ENCODE measurements around the gene ETAA1.

The ETAA1 gene

GRCh38 chr2:67455219-67456142 lies 58.3 kb downstream of the ETAA1 start:
- no peaks in the 10 kb centered on the region for H3K4me1 ChIP-seq
- no peak overlapping the region for H3K4me3 ChIP-seq (ENCODE audit: low read depth, low read length)

GRCh38 chr2:67456428-67456827 lies 59.3 kb downstream of the ETAA1 start:
- Histone ChIP-seq H3K36me3 (ENCODE audit: control insufficient read depth, insufficient read depth, low read length) (no peaks in the 10 kb centered on the region), H3K9ac (no peak overlapping the region), H3K4me1 (no peaks in the 10 kb centered on the region), H3K4me3 (ENCODE audit: low read depth, low read length) (no peak overlapping the region), H3K4me2 (ENCODE audit: low read length) (no peak overlapping the region), H3K79me2 (no peaks in the 10 kb centered on the region), H3K27me3 (ENCODE audit: control insufficient read depth, insufficient read depth, low read length) (no peaks in the 10 kb centered on the region), H3K9me3 (ENCODE audit: control insufficient read depth, low read length) (peaks cover 3% of the 10 kb centered on the region), H3K27ac (no peak overlapping the region), H2AFZ (no peak overlapping the region)
- TF ChIP-seq CTCF (IDR thresholded peaks at IDR 0.05) = no peak

More at GRCh38 chr2:67455219-67456142, 58.3 kb downstream of the ETAA1 start:
- Histone ChIP-seq H3K9ac (no peak overlapping the region), H3K79me2 (no peaks in the 10 kb centered on the region), H2AFZ (no peak overlapping the region), H3K9me3 (ENCODE audit: control insufficient read depth, low read length) (no peaks in the 10 kb centered on the region), H3K27ac (no peak overlapping the region), H3K4me2 (ENCODE audit: low read length) (no peak overlapping the region), H3K36me3 (ENCODE audit: control insufficient read depth, insufficient read depth, low read length) (no peaks in the 10 kb centered on the region), H3K27me3 (ENCODE audit: control insufficient read depth, insufficient read depth, low read length) (no peaks in the 10 kb centered on the region)
- TF ChIP-seq CTCF (IDR thresholded peaks at IDR 0.05) = no peak

- no peaks in the 10 kb centered on the region for H3K4me1 ChIP-seq
- peaks cover 3% of the 10 kb centered on the region for H3K9me3 ChIP-seq (ENCODE audit: control insufficient read depth, low read length)
- no peak overlapping the region for H2AFZ ChIP-seq
- no peaks in the 10 kb centered on the region for H3K36me3 ChIP-seq (ENCODE audit: control insufficient read depth, insufficient read depth, low read length)
- no peak overlapping the region for H3K9ac ChIP-seq
- H3K27me3 ChIP-seq (ENCODE audit: control insufficient read depth, insufficient read depth, low read length) = no peaks in the 10 kb centered on the region
- no peak overlapping the region for H3K27ac ChIP-seq
- H3K79me2 ChIP-seq = no peaks in the 10 kb centered on the region
- no peak overlapping the region for H3K4me3 ChIP-seq (ENCODE audit: low read depth, low read length)
- no peak overlapping the region for H3K4me2 ChIP-seq (ENCODE audit: low read length)
- TF ChIP-seq CTCF (IDR thresholded peaks at IDR 0.05) = no peak
Measured at GRCh38 chr2:67457699-67458098, 60.6 kb downstream of the ETAA1 start.

GRCh38 chr2:67459761-67460160 lies 62.6 kb downstream of the ETAA1 start:
- Histone ChIP-seq H3K9ac (no peak overlapping the region), H3K36me3 (ENCODE audit: control insufficient read depth, insufficient read depth, low read length) (no peaks in the 10 kb centered on the region)
- TF ChIP-seq CTCF (IDR thresholded peaks at IDR 0.05) = no peak

More at GRCh38 chr2:67459761-67460160, 62.6 kb downstream of the ETAA1 start:
- no peak overlapping the region for H3K4me2 ChIP-seq (ENCODE audit: low read length)
- H3K4me3 ChIP-seq (ENCODE audit: low read depth, low read length) = no peak overlapping the region
- no peaks in the 10 kb centered on the region for H3K79me2 ChIP-seq
- H3K4me1 ChIP-seq = no peaks in the 10 kb centered on the region
- no peak overlapping the region for H2AFZ ChIP-seq
- H3K27ac ChIP-seq = no peak overlapping the region
- peaks cover 3% of the 10 kb centered on the region for H3K9me3 ChIP-seq (ENCODE audit: control insufficient read depth, low read length)
- H3K27me3 ChIP-seq (ENCODE audit: control insufficient read depth, insufficient read depth, low read length) = no peaks in the 10 kb centered on the region
